Stimulated activated CD4-positive, alpha-beta T cell treated with anti-CD3 and anti-CD28 coated beads, TNF-alpha, amount 100 ng/mL, for 24 hours (primary cell): ENCODE measurements around the gene CD300A.

Experiments
- DNase-seq, 3 experiments: peaks; one replicate each; pipeline ENCODE4 v3.0.0-alpha.2; 2020; ENCODE audit warnings: low read depth in 3 of 3

CD300A gene

GRCh38 chr17:74454197-74455024, 12.0 kb upstream of the CD300A start:
- DNase-seq, result no peak

- DNase-seq, result no peak
Observed at GRCh38 chr17:74455025-74455545, 11.3 kb upstream of the CD300A start.

GRCh38 chr17:74455821-74456220, 10.6 kb upstream of the CD300A start:
- DNase-seq, result no peak

- DNase-seq, result peak; percentile 51 to 65 (median 64)
Observed at GRCh38 chr17:74457146-74457819, 9.2 kb upstream of the CD300A start.

- DNase-seq, result no peak
Observed at GRCh38 chr17:74457820-74458166, 8.6 kb upstream of the CD300A start.

GRCh38 chr17:74458835-74459234, 7.6 kb upstream of the CD300A start:
- no peak for DNase-seq

- no peak for DNase-seq
Observed at GRCh38 chr17:74459622-74460021, 6.8 kb upstream of the CD300A start.

GRCh38 chr17:74460241-74460640, 6.2 kb upstream of the CD300A start:
- no peak for DNase-seq

- DNase-seq, result no peak
Observed at GRCh38 chr17:74460996-74461395, 5.4 kb upstream of the CD300A start.

GRCh38 chr17:74461611-74462010, 4.8 kb upstream of the CD300A start:
- no peak for DNase-seq

- DNase-seq, result no peak
Observed at GRCh38 chr17:74464730-74465377, 1.6 kb upstream of the CD300A start.

GRCh38 chr17:74465378-74466110, 890 bp upstream of the CD300A start:
- no peak for DNase-seq

- DNase-seq, result no peak
Observed at GRCh38 chr17:74466828-74467184, 372 bp downstream of the CD300A start.

GRCh38 chr17:74467221-74467951, 952 bp downstream of the CD300A start:
- DNase-seq, result no peak

GRCh38 chr17:74471341-74471740, 4.9 kb downstream of the CD300A start:
- DNase-seq, result no peak

- no peak for DNase-seq
Observed at GRCh38 chr17:74472890-74473289, 6.5 kb downstream of the CD300A start.

- DNase-seq, result no peak
Observed at GRCh38 chr17:74473294-74473693, 6.9 kb downstream of the CD300A start.

GRCh38 chr17:74474043-74474792, 7.8 kb downstream of the CD300A start:
- DNase-seq, result no peak

- DNase-seq, result no peak
Observed at GRCh38 chr17:74475189-74475588, 8.8 kb downstream of the CD300A start.

- no peak for DNase-seq
Observed at GRCh38 chr17:74477411-74477810, 11.0 kb downstream of the CD300A start.
